ENCODE measurements around the gene MIA3.
"Not testable (repeated sequence)": the region's sequence is repeated elsewhere in the genome, so short reads cannot be mapped to it uniquely, and the experiment has no call there.

Gene MIA3

DNA sequence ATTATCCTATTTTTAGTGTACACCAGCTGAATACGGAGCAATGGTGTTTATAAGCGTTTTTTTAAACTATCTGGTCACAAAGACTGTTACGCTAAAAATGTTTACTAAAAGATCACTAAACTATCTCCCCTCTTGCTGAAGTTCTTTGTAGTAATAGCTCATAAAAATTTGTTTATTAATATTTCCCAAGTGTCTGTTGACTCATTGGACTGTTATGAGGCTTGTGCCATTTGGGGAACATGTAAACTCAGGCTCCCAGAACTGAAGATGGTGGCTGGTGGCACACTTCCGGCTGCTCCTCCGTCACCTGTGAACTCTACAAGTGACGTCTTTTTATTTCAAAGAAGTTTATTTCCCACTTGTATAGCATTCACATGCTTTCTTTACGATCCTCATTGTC is 48.1 kb downstream of the MIA3 start:
- no peak for DNase-seq (ENCODE audit: extremely low read depth in 1 of 2, low read depth in 1 of 2)

DNA sequence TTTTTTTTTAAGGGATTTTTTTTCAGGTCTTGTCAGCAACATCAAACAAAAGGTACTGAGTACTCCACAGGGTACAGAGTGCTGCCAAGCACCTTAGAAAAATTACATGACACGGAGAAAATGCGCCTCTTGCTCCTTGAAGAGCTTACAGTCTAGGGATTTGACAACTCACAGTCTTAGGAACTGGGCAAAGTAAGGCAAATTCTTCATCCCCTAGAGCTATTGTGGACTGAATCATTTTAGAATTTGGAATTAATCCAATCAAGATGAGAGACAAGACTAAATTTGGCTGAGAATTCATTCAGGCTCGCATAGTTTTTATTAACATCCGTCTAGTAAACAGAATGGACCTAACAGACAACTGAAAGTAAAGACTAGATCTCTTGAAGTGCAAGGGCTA is 50.3 kb downstream of the MIA3 start:
- DNase-seq (ENCODE audit: extremely low read depth in 1 of 2, low read depth in 1 of 2): not testable (repeated sequence)

DNA sequence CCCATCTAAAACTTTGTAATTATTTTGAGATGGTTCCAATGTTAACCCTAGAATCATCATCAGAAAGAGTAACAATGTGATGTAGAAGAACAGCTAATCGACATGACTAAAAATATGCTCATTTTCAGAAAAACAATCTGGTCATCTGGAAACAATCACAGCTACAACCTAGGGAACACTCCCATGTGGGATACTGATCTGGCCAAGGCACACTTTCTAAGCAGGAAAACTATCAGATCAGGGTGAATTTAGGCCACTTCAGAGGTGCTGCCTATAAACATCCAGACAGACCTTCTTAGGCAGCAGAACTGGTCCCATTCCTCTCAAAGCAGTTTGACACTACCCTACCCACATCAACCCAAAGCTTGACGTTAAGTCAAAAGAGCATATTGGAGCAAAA is 51.2 kb downstream of the MIA3 start:
- not testable (repeated sequence) for DNase-seq (ENCODE audit: extremely low read depth in 1 of 2, low read depth in 1 of 2)

DNA sequence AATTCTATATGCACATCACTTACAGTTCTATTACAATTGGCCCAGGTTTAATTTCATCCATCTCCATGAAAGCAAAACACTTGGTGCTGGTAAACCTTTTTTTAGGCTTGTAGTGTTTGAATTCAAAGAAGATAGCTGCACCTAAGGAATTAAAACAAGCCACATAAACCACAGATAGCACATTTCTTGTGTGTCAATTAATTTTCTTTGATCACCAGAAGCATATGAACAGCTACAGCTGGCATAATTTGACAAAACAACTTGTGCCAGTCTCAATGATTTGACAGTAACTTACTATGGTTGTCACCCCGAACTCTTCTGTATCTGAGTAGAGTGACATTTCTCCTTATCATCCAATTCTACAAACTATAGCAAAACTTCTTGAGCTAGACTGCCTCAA is 52.2 kb downstream of the MIA3 start:
- DNase-seq (ENCODE audit: extremely low read depth in 1 of 2, low read depth in 1 of 2): no peak

DNA sequence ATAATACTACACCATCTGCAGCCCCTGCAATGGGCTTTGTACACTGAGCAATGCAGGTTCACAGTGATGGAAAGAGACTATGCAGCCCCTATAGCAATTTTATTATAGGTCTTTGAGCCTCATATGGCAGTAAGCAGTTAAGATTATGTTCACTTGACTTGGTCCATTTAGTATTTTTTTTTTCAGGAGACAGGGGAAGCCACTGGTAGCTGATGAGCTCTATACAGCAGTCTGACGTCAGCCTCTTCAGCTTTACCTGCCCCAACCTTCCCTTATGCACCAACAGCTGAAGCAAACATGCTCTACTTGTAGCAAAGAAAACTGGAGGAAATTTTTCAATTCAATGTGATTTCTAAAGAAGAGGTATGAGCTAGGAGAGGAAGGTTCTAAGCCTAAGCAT is 62.2 kb downstream of the MIA3 start:
- no peak for DNase-seq (ENCODE audit: extremely low read depth in 1 of 2, low read depth in 1 of 2)

DNA sequence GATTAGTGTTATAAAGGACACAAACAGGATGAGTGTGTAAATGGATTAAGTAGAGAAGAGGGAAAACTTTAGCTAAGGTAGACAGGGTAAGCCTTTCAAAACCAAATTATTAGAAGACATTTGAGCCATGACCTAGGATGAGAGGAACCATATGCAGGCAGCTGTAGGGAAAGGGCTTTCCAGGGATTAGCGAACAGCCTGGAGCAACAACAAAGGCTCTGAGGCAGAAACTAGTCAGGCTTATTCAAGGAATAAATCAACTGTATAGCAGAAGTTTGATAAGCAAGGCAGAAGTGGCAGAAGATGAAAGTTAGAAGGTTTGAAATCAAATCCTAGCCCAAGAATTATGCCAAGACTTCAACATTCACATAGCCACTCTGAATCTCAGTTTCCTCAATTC is 73.1 kb downstream of the MIA3 start:
- DNase-seq (ENCODE audit: extremely low read depth in 1 of 2, low read depth in 1 of 2): no peak

DNA sequence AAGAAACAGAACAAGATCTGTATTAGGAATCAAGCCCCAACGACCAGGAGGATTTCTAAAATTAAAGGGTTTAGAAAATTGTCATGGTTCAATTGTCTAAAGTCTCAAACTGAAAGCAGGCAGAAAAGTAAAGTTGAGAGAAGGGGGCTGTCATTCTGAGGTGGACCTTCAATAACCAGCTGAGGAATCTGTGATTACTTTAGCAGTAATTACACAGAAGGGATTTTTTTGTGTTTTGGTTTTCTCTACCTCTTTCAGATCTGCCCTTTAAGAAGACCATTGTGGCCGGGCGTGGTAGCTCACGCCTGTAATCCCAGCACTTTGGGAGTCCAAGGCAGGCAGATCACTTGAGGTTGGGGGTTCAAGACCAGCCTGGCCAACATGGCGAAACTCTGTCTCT is 77.0 kb downstream of the MIA3 start:
- no peak for DNase-seq (ENCODE audit: extremely low read depth in 1 of 2, low read depth in 1 of 2)

DNA sequence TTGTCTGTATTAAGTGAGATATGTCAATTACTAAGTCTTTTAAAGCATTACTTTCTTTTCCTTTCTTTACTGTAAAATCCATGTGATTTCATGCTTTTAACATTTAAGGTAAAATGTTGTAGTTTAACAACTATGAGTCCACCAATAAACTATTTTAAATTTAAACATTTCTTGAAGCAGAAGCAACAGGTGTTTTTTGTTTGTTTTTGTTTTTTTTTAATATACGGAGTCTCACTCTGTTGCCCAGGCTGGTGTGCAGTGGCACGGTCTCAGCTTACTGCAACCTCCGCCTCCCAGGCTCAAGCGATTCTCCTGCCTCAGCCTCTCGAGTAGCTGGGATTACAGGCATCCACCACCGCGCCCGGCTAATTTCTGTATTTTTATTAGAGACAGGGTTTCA is 78.8 kb downstream of the MIA3 start:
- no peak for DNase-seq (ENCODE audit: extremely low read depth in 1 of 2, low read depth in 1 of 2)

DNA sequence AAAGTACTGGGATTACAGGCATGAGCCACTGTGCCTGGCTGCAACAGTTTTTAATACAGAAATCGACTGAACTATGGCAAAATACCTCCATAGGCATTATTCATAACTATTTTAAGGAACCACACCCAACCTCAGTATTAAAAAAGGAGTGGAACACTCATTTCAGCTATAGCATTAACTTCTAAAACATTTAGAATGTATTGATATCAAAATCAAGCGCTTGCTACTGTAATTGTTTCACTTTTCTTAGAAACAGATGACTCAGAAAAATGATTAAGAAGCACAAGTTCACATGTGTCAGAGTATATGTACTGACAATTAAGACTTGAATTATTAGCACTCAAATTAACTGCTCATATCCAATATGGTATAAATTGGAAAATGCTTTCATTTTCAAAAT is 79.3 kb downstream of the MIA3 start:
- no peak for DNase-seq (ENCODE audit: extremely low read depth in 1 of 2, low read depth in 1 of 2)

DNA sequence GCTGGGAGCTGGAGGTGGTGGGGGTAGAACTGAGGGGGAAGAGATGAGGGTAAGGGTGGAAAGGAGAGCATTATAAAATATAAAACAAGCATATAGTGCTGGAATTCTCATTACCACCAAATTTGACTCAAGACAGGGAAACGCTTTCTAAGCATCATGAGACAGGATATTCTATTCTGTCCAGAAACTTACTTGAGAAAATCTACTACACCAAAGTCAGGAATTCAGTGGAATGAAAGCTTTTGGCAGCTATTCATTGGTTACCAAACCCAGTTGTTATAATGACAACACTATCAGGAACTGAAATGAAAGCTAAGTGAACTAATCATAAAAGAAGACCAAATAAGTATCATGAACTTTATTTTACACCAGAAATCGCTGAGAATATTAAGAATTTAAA is 79.9 kb downstream of the MIA3 start:
- DNase-seq (ENCODE audit: extremely low read depth in 1 of 2, low read depth in 1 of 2): no peak

DNA sequence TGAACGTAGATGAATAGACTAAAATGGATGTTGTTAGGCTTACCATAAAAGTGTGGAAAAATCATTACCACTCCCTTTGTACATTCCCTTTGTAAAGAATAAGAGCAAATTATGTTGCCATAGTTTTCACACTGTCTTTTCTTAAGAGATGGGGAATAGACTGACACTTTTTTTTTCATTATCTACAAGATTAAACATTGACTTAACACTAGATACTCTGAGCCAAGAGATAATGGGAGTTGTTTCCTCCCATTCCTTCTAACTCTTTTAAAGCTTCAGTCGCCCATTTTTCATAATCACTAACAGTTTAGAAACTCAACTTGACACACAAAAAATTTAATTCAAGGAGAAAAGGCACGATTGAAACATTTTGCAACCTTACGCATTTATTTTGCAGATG is 84.3 kb downstream of the MIA3 start:
- no peak for DNase-seq (ENCODE audit: extremely low read depth in 1 of 2, low read depth in 1 of 2)

DNA sequence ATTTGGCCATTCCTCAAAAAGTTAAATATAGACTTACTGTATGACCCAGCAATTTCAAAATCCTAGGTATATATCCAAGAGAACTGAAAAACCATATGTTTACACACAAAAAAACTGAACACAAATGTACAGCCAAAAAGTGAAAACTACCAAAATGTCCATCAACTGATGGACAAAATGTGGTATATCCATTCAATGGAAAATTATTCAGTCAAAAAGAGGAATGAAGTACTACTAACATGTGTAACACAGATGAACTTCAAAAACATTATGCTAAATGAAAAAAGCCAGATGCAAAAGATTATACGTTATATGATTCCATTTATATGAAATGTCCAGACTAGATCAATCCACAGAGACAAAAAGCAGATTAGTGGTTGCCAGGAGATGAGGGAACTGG is 86.4 kb downstream of the MIA3 start:
- no peak for DNase-seq (ENCODE audit: extremely low read depth in 1 of 2, low read depth in 1 of 2)

DNA sequence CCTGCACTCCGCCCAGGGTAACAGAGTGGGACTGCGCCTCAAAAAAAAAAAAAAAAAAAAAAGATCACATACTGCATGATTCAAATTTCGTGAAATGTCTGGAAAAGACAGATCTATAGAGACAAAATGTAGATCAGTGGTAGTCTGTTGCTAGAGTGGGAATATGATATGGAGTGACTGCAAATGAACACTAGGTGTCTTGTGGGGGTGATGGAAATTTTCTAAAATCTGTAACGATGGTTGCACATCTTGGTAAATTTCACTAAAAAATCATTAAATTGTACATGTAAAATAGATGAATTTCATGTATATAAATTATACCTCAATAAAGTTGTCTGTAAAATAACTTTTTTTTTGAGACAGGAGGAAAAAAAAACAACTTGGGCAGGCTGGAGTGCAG is 88.9 kb downstream of the MIA3 start:
- no peak for DNase-seq (ENCODE audit: extremely low read depth in 1 of 2, low read depth in 1 of 2)

DNA sequence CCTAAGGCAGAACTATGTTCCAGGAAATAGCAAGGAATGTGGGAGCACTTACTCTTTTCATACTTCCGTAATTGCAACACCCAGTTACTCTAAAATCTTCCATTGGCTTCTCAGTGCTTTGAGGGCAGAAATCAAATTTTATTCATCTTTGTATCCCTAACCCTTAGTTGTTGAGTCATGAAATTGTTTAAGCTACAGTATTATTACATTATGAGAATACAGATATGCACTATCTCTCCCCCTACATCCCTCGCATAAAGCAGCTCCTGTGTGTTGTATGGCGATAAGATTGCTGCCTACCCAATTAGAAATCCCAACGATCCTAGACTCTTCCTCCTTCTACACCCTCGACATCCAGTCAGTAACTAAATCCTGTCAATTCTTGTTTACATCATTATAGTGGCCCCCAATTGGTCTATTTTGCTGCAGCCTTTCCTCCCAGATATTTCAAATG is 91.8 kb downstream of the MIA3 start:
- no peak for DNase-seq (ENCODE audit: extremely low read depth in 1 of 2, low read depth in 1 of 2)

DNA sequence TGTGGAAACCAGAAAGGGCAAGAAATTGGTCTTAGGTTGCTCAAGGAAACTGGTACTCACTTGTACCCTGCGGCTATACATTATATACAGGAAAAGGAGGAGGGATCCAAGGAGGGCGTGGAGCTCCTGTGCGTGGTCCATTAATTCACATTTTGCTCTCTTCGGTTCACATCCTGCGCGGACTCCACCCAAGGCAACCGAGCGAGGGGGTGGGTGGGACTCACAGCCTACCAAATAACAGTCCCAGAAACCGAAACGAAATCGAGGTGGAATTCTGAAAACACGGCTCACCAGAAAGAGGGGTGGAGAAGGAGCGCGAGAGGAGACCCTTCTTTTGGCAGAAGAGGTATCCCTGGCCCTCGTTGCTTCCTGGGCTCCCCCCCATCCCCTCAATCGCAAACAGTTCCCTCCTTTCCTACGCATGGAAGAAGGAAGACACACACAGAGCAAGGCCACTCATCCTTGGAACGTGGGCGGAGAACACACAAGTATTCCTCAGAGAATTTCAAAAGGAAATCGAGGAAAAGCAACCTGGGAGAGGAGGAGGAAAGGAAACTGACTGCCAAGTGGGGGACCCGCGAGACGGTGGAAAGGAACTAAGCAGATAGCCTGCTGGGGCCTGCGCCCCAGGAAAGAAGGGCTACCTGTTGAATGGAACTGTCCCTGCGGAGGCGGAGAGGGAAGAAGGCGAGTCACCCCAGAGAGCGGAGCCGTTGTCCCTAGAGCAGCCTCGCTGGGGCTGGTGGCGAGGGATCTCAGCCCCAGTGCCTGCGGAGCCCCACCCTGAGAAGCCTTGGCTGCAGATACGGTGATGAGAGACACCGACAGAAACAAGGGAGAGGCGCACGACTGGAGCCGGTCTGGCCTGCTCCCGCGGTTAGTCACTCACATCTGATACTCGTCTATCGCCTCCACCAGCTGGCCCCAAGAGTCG is 93.7 kb downstream of the MIA3 start:
- peak; percentile 19 to 36 for DNase-seq (ENCODE audit: extremely low read depth in 1 of 2, low read depth in 1 of 2)

DNA sequence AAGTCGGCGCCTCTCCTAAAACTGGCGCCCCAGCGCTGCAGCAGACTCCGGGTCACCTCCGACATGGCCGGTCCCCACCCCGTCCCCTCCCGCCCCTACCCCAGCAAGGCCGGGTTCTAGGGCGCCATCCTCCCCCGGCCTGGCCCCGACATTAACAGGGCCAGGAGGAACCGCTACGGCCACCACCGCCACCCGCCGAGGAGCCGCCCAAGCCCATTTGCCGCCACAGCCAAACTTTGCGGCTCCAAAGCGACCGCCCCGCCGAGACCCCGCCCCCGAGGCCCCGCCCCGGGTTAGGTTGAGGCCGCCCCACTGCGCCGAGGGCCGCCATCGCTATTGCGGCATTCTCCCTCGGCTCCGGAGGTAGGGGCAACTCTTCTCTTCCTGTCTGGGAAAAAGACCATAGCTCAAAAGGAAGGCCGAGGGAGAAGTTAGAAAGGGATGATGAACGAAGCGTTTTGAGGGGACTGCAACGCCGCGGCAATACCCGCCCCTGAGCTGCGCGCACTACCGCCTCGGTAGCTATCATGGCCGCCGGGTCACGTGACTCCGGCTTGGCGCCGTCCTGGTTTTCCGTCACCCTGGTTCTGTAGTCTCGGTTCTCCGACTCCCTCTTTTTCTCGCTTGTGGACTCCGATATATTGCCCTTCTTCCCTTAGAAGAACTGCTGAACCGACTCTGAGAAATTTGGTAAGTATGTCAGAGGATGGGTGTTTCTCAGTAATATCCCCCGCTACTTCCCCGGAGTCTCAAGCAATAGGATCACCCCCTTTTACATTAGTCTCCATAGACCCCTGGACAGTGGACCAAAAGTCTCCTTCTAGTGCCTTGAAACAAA is 94.6 kb downstream of the MIA3 start, which contains the start of the genes AIDA and BROX:
AIDA (minus strand) TSS at position 239 of the 838 bp plus-strand sequence; CDS start at position 65, 174 bp downstream.
BROX (plus strand) TSS at position 312 of the 838 bp plus-strand sequence. CDS start 3,136 bp downstream, outside the sequence.
- peak; percentile 81 to 96 for DNase-seq (ENCODE audit: extremely low read depth in 1 of 2, low read depth in 1 of 2)

DNA sequence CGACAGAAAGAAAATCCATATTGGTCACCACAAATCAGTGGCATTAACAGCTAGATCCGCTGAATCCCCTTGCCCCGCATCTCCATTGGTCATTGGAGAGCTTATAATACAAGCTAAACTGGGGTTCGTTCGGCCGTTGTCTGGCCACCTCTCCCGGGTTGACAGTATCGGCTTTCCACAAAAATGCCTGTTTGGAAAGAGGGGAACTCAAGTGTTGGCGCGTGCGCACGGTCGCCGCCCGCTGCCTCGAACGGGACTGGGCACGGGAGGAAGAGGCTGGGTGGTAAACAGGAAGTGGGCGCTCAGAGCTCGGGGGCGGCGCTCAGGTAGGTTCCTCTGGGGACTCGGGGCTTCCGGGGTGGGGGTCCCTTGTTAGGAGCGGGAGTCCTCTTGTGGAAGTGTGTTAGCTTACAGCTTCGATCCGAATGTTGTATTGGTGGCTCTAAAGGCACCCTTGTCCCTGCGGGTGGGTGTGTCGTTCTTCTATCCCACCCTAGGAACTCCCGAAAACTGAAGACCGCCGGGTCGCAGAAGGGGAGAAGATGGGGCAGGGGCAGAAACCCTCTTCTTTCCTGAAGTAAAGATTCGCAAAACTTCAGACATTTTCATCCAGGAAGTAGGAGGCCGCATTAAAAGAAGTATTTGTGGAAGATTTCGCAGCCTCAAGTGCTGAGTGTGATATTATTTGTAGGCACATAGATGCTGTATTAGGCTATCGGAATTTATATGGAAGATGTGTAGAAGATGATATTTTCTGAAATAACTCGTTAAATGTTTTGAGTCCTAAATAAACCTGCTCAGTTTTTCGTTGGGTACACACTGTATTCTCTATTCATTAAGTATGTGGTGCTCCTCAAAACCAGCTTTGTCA is 95.4 kb downstream of the MIA3 start:
- peak; percentile 83 to 88 for DNase-seq (ENCODE audit: extremely low read depth in 1 of 2, low read depth in 1 of 2)

DNA sequence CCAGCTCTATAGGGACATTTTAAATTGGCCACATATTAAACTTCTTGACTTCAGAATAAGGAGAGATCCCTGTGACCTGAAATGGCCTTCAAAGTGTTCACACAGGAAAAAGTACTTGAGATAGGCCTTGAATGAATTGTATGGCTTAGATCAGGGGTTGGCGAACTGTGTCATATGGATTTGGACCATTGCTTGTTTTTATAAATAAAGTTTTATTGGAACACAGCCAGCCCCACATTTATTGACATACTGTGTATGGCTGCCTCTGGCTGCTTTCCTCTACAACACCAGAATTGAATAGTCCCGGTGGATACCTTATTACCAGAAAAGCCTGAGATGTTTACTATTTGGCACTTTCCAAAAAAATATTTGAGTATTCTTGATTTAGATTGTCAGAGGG is 98.5 kb downstream of the MIA3 start:
- no peak for DNase-seq (ENCODE audit: extremely low read depth in 1 of 2, low read depth in 1 of 2)
